Cardiac fibroblast (primary cell): ENCODE measurements around the gene LAMTOR5.

ENCODE experiments used
- DNase-seq, 2 donors: peaks; one replicate each; pipeline versions ENCODE4 v3.0.0 to v3.0.0-alpha.2; 2010; ENCODE audit warnings: low read depth in 2 of 2
- H3K4me3 ChIP-seq, 2 donors: replicated peaks in 1 of 2; 1 replicate in 1 of 2; 2 replicates in 1 of 2; pipeline ENCODE4 v1.5.1; 2011; ENCODE audit warnings: low read depth in 2 of 2, low read length in 2 of 2, mild to moderate bottlenecking in 2 of 2, moderate library complexity in 1 of 2
- CTCF ChIP-seq: IDR thresholded peaks from one replicate; pipeline ENCODE4 v1.5.1; 2011; ENCODE audit warnings: low read depth, mild to moderate bottlenecking, low read length, inconsistent platforms

LAMTOR5 gene

GRCh38 chr1:110430366-110430765 is 22.9 kb upstream of the LAMTOR5 start:
- H3K4me3 ChIP-seq = no peak overlapping the region
- DNase-seq = no peak
- TF ChIP-seq CTCF = no peak

GRCh38 chr1:110428946-110429345 is 21.5 kb upstream of the LAMTOR5 start:
- no peak for DNase-seq
- H3K4me3 ChIP-seq = no peak overlapping the region
- no peak for TF ChIP-seq CTCF

- H3K4me3 ChIP-seq = no peak overlapping the region
- TF ChIP-seq CTCF = no peak
- no peak for DNase-seq
Observed at GRCh38 chr1:110426854-110427253, 19.4 kb upstream of the LAMTOR5 start.

- no peak overlapping the region for H3K4me3 ChIP-seq
- TF ChIP-seq CTCF = no peak
- no peak for DNase-seq
Observed at GRCh38 chr1:110425612-110426152, 18.2 kb upstream of the LAMTOR5 start.

- no peak overlapping the region for H3K4me3 ChIP-seq
- peak; percentile 40 to 49 for DNase-seq
- TF ChIP-seq CTCF = no peak
Observed at GRCh38 chr1:110424699-110425611, 17.5 kb upstream of the LAMTOR5 start.

GRCh38 chr1:110420874-110421793 is 13.6 kb upstream of the LAMTOR5 start:
- DNase-seq = peak; percentile 29 to 73
- no peak overlapping the region for H3K4me3 ChIP-seq
- no peak for TF ChIP-seq CTCF
